GM19467 (cell line): ENCODE measurements around the gene FNBP1L.

ENCODE experiments used
- ATAC-seq: cut with Tn5 transposase; IDR thresholded peaks from one replicate; pipeline ENCODE4 v1.9.1; 2021; ENCODE audit warnings: mild to moderate bottlenecking, moderate library complexity; ENCODE audit not compliant: unreplicated experiment

FNBP1L gene

DNA sequence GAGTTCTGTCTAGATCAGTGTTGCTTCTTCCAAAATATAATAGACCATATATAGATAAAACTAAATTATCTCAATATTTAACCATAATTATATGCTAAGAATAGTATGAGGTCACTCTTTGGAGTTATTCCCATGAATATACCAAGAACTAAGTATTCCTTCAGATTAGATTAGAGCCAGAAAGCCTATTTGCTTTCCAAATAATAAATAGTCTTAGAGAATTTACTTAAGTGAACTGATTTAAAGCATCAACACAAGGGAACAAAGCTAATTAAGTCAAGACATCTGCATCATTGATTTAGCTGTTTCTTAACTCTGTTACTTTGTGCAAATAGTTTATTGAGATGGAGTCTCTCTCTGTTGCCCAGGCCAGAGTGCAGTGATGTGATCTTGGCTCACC lies 35.7 kb downstream of the FNBP1L start:
- no peak for ATAC-seq

GRCh38 chr1:93488207-93488606 lies 40.3 kb downstream of the FNBP1L start:
- ATAC-seq, result no peak

- no peak for ATAC-seq
Observed at GRCh38 chr1:93489756-93490155, 41.8 kb downstream of the FNBP1L start.

GRCh38 chr1:93490357-93490756 lies 42.4 kb downstream of the FNBP1L start:
- no peak for ATAC-seq

GRCh38 chr1:93495911-93496310 lies 48.0 kb downstream of the FNBP1L start:
- no peak for ATAC-seq

GRCh38 chr1:93496520-93496919 lies 48.6 kb downstream of the FNBP1L start:
- ATAC-seq, result no peak

DNA sequence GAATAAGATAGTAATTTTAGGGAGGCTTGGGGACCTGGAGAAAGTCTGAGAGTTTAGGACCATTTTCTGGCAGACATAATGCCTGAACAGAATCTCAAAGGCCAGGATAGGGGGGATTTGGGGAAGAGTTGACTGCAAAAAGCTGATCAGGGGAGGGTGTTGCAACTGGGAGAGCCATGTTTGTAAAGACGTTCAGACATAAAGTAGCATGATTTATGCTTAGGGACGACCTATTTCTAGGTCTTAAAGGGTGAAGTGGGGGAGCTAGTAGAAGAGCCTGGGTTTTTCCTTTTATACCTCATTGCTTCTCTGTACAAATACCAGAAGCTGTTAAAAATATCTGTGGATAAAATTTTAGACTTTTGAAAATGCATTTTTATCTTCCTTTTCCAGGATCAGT lies 51.2 kb downstream of the FNBP1L start:
- ATAC-seq, result no peak

- ATAC-seq, result no peak
Observed at GRCh38 chr1:93499533-93499932, 51.6 kb downstream of the FNBP1L start.

DNA sequence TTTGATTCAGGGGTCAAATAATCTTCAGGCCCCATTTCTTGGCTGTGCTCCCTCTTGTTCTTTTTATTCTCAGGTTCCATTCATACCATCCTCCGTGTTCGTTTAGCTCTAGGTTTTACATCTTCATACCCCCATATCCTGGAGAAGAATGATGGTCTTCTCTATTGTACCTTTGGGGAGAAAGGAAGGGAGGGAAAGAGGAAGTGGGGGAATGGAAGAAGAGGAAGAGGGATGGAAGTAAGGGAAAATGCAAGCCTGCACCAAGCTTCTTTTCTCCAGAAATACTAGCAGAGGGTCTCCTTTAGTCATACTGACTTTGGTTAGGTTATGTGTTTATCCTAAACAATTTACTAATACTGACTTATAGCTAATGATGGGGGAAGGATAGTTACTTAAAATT lies 52.4 kb downstream of the FNBP1L start:
- ATAC-seq, result no peak

DNA sequence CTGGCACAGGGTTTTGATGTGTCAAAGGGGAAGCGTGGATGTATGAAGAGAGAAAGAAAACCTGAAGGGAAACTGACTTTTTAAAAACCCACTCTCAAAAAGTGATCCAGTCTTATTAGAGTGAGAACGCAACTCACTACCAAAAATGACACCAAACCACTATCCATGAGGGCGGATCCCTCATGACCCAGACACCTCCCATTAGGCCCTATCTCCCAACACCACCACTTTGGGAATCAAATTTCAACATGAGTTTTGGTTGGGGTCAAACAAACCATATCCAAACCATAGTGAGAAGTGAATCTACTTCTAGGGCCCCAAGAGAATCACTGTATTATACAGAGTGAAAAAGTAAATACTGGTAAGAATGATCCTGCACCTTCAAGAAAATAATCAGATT lies 53.5 kb downstream of the FNBP1L start:
- ATAC-seq, result no peak

- ATAC-seq, result no peak
Observed at GRCh38 chr1:93501829-93502369, 54.0 kb downstream of the FNBP1L start.

DNA sequence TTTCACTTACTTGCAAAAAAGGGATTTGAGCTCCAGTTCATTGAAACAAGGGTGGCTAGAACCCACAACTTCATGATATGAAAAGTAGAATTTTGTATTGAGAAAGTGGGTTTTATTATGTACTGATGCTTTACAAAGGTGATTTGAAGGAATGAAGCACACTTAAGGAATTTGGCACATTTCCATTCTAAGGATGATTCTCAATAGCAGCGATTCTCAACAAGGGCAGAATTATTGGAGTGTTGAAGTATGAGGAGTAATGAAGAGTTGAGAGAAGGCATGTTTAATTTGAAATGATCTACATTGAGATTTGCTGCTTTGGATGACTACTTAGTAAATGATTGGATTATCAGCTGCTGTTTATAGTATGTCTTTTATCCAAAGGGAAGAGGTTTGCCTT lies 54.7 kb downstream of the FNBP1L start:
- no peak for ATAC-seq

DNA sequence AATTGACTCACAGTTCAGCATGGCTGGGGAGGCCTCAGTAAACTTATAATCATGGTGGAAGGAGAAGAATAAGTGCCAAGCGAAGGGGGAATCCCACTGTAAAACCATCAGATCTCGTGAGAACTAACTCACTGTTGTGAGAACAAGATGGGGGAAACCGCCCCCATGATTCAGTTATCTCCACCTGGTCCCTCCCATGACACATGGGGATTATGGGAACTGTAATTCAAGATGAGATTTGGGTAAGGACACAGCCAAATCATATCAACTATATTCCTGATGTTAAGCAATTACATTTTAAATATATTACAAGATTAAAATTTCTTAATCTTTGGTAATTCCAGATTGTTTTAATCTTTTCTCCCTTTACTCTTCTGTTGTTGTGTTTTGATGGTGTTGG lies 55.2 kb downstream of the FNBP1L start:
- no peak for ATAC-seq

DNA sequence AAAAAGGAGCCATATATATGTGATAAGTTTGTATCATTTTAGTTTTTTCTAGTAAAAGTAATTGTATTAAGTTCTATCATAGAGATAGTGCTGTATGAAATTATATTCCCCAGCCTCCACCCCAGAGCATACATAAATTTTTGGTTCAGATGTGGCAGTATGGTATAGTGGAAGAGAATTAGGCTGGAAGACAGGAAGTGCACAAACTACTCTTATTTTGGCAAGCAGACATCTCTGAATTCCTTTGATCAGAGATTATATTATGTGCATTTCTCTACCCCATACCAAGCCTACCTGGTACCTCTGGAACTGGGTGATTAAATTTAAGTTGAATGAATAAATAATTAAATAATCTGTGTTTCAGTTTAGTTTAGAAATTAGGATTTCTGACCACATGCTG lies 55.9 kb downstream of the FNBP1L start:
- ATAC-seq, result no peak

- ATAC-seq, result no peak
Observed at GRCh38 chr1:93504247-93505033, 56.5 kb downstream of the FNBP1L start.

- no peak for ATAC-seq
Observed at GRCh38 chr1:93506126-93506525, 58.2 kb downstream of the FNBP1L start.

- no peak for ATAC-seq
Observed at GRCh38 chr1:93516164-93516563, 68.2 kb downstream of the FNBP1L start.

DNA sequence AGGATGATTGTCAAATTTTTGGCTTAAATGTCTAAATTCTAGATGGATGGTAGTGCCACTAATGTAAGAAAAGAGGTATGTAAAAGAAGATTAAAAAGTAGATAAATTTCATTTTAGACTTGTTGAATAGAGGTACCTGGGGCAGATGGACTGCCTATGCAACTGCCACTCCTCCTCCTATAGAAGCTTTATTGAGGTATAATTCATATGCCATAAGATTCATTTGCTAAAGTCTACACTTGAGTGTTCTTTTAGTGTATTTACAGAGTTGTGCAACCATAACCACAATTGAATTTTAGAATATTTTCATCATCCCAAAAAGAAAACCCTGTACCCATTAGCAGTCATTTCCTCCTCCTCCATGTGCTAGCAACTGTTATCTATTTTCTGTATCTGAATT lies 70.6 kb downstream of the FNBP1L start:
- no peak for ATAC-seq

DNA sequence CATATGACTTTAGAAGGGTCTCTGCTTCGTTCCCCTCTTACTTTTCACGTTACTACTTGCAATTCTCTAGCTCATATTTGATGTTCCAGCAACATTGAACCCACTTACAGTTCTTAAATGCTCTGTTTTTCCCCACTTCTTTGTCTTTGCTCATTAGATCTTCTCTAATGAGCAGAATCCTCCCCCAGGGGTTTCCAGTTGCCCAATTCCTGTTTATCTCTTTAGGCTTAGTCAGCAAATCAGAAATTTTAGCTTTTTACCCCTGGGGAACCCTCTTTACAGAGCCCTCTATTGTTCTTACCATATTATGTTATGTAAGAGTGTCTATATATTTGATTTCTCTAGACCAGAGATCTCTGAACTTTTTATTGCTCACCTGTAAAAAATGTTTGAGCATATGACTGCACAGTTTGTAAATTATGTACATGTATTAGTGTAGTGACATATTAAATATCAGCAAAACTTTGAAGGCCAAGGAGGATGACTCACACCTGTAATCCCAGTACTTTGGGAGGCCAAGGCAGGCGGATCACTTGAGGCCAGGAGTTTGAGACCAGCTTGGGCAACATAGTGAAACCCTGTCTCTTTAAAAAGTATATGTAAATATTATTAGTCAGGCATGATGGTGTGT lies 71.4 kb downstream of the FNBP1L start:
- no peak for ATAC-seq

- no peak for ATAC-seq
Observed at GRCh38 chr1:93521618-93522017, 73.7 kb downstream of the FNBP1L start.

DNA sequence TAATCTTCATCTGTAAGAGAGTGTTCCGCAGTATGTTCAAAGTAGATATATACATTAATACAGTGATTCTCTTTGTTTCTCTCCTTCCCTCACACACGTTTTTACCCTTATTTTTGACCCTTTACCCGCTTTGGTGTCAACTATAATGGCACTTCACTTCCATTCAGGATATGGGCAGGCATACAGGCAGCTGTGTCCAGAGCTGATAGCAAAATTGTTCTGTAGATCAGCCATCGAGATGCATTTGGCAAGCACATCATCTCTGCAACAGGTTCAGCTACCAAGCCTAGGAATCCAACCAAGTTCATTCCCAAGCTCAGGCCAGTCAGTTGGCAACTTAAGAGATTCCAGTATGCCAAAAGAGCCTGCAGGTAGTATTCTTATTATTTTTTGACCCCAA lies 74.8 kb downstream of the FNBP1L start:
- ATAC-seq, result no peak

DNA sequence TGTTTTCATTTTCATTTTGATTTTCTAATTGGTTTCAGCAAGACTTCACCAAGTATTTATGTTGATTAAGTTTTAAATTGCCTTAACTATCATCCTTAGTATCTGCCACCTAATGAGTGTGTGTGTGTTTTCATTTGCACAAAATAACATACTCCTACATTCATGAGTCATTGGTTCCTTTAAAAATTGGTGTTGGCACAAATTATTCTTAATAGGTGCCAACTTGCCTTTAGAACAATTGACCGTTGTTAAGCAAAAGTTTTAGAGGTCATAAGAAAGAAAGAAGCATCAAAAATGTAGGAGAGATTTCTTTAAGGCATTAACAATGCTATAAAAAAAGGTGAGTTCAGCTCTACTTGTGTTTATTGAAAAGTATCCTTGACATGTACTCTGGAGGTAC lies 77.5 kb downstream of the FNBP1L start:
- ATAC-seq, result no peak
